ENCODE data around the gene NRP2. TPM values are rescaled to one million over a fixed set of nuclear protein-coding genes. Genes with fewer than 3 reads are reported as not detected.

Gene NRP2
- 1 to 10 TPM in 1 of 2 experiments, under 1 TPM in 1; 0.26 to 5.7 TPM for total RNA-seq

GRCh38 chr2:205682239-205682970 lies at the start of gene NRP2:
Gene NRP2, plus strand, starts transcription at chr2:205682501. Its CDS starts 790 bp downstream, at chr2:205683291.
- peaks cover 74% of the 10 kb centered on the region for H3K27me3 Mint-ChIP-seq
- CTCF ChIA-PET: no interaction called here
- no peak within 1 kb of the TSS for H3K27ac Mint-ChIP-seq
- ATAC-seq (peak; percentile 84), DNase-seq (peak; percentile 52)
- no peaks in the 10 kb centered on the region for H3K9me3 Mint-ChIP-seq (ENCODE audit: low read depth)
- peaks cover 14% of the 10 kb centered on the region for H3K4me1 Mint-ChIP-seq
- H3K36me3 Mint-ChIP-seq: no peaks in the 10 kb centered on the region
- peak within 1 kb of the TSS; percentile 56 for H3K4me3 Mint-ChIP-seq

GRCh38 chr2:205633994-205634393 lies 48.3 kb upstream of the NRP2 start:
- Mint-ChIP-seq H3K4me3 (no peak overlapping the region), H3K4me1 (no peaks in the 10 kb centered on the region), H3K9me3 (ENCODE audit: low read depth) (no peaks in the 10 kb centered on the region), H3K36me3 (no peaks in the 10 kb centered on the region), H3K27me3 (peaks cover 2% of the 10 kb centered on the region), H3K27ac (no peak overlapping the region)
- no peak for DNase-seq
- ATAC-seq: no peak
- CTCF ChIA-PET: no interaction called here

- no peaks in the 10 kb centered on the region for H3K36me3 Mint-ChIP-seq
- no peaks in the 10 kb centered on the region for H3K4me1 Mint-ChIP-seq
- H3K9me3 Mint-ChIP-seq (ENCODE audit: low read depth): no peaks in the 10 kb centered on the region
- CTCF ChIA-PET: no interaction called here
- DNase-seq (no peak), ATAC-seq (no peak)
- H3K27me3 Mint-ChIP-seq: peaks cover 5% of the 10 kb centered on the region
- H3K27ac Mint-ChIP-seq: no peak overlapping the region
- H3K4me3 Mint-ChIP-seq: no peak overlapping the region
Observed at GRCh38 chr2:205636549-205637319, 45.6 kb upstream of the NRP2 start.

- ATAC-seq (no peak), DNase-seq (no peak)
- Mint-ChIP-seq H3K4me1 (no peaks in the 10 kb centered on the region), H3K36me3 (no peaks in the 10 kb centered on the region), H3K27ac (no peak overlapping the region), H3K9me3 (ENCODE audit: low read depth) (no peaks in the 10 kb centered on the region), H3K27me3 (peaks cover 5% of the 10 kb centered on the region), H3K4me3 (no peak overlapping the region)
- CTCF ChIA-PET: no interaction called here
Observed at GRCh38 chr2:205637320-205637602, 45.0 kb upstream of the NRP2 start.

- H3K9me3 Mint-ChIP-seq (ENCODE audit: low read depth): no peaks in the 10 kb centered on the region
- no peak overlapping the region for H3K27ac Mint-ChIP-seq
- CTCF ChIA-PET: no interaction called here
- no peak for DNase-seq
- H3K4me3 Mint-ChIP-seq: no peak overlapping the region
- no peaks in the 10 kb centered on the region for H3K36me3 Mint-ChIP-seq
- no peaks in the 10 kb centered on the region for H3K4me1 Mint-ChIP-seq
- H3K27me3 Mint-ChIP-seq: peaks cover 5% of the 10 kb centered on the region
- no peak for ATAC-seq
Observed at GRCh38 chr2:205637779-205638503, 44.4 kb upstream of the NRP2 start.

GRCh38 chr2:205640716-205641115 lies 41.6 kb upstream of the NRP2 start:
- CTCF ChIA-PET: interaction anchor here (1.3 kb wide), 1 partner anchor 37 kb away, joined by 3 read pairs; no protein-coding TSS in a partner anchor
- DNase-seq (no peak), ATAC-seq (no peak)
- Mint-ChIP-seq H3K27me3 (peaks cover 5% of the 10 kb centered on the region), H3K9me3 (ENCODE audit: low read depth) (no peaks in the 10 kb centered on the region), H3K4me1 (no peaks in the 10 kb centered on the region), H3K27ac (no peak overlapping the region), H3K36me3 (no peaks in the 10 kb centered on the region), H3K4me3 (no peak overlapping the region)

GRCh38 chr2:205642599-205643356 lies 39.5 kb upstream of the NRP2 start:
- Mint-ChIP-seq H3K36me3 (no peaks in the 10 kb centered on the region), H3K27ac (no peak overlapping the region)
- no peak for ATAC-seq

GRCh38 chr2:205643391-205643885 lies 38.9 kb upstream of the NRP2 start:
- ATAC-seq (no peak), DNase-seq (no peak)
- H3K4me1 Mint-ChIP-seq: no peaks in the 10 kb centered on the region
- no peak overlapping the region for H3K27ac Mint-ChIP-seq
- H3K36me3 Mint-ChIP-seq: no peaks in the 10 kb centered on the region
- CTCF ChIA-PET: no interaction called here
- no peaks in the 10 kb centered on the region for H3K9me3 Mint-ChIP-seq (ENCODE audit: low read depth)
- no peak overlapping the region for H3K4me3 Mint-ChIP-seq
- peaks cover 4% of the 10 kb centered on the region for H3K27me3 Mint-ChIP-seq

More at GRCh38 chr2:205642599-205643356, 39.5 kb upstream of the NRP2 start:
- H3K9me3 Mint-ChIP-seq (ENCODE audit: low read depth): no peaks in the 10 kb centered on the region
- CTCF ChIA-PET: no interaction called here
- no peaks in the 10 kb centered on the region for H3K4me1 Mint-ChIP-seq
- H3K4me3 Mint-ChIP-seq: no peak overlapping the region
- DNase-seq: no peak
- H3K27me3 Mint-ChIP-seq: peaks cover 5% of the 10 kb centered on the region

- Mint-ChIP-seq H3K27me3 (peaks cover 4% of the 10 kb centered on the region), H3K4me1 (no peaks in the 10 kb centered on the region), H3K9me3 (ENCODE audit: low read depth) (no peaks in the 10 kb centered on the region), H3K36me3 (no peaks in the 10 kb centered on the region), H3K4me3 (no peak overlapping the region), H3K27ac (no peak overlapping the region)
- no peak for DNase-seq
- ATAC-seq: no peak
- CTCF ChIA-PET: no interaction called here
Observed at GRCh38 chr2:205644018-205644417, 38.3 kb upstream of the NRP2 start.

- no peak overlapping the region for H3K4me3 Mint-ChIP-seq
- H3K27ac Mint-ChIP-seq: no peak overlapping the region
- ATAC-seq (no peak), DNase-seq (no peak)
- H3K27me3 Mint-ChIP-seq: peaks cover 2% of the 10 kb centered on the region
- CTCF ChIA-PET: no interaction called here
- no peaks in the 10 kb centered on the region for H3K4me1 Mint-ChIP-seq
- H3K36me3 Mint-ChIP-seq: no peaks in the 10 kb centered on the region
- no peaks in the 10 kb centered on the region for H3K9me3 Mint-ChIP-seq (ENCODE audit: low read depth)
Observed at GRCh38 chr2:205646680-205647079, 35.6 kb upstream of the NRP2 start.

- ATAC-seq (no peak), DNase-seq (no peak)
- Mint-ChIP-seq H3K4me1 (no peaks in the 10 kb centered on the region), H3K27ac (no peak overlapping the region), H3K4me3 (no peak overlapping the region), H3K36me3 (no peaks in the 10 kb centered on the region), H3K27me3 (peaks cover 5% of the 10 kb centered on the region), H3K9me3 (ENCODE audit: low read depth) (no peaks in the 10 kb centered on the region)
- CTCF ChIA-PET: no interaction called here
Observed at GRCh38 chr2:205650450-205650849, 31.9 kb upstream of the NRP2 start.

GRCh38 chr2:205650931-205651330 lies 31.4 kb upstream of the NRP2 start:
- CTCF ChIA-PET: interaction anchor here (0.6 kb wide), 1 partner anchor 49 kb away, joined by 3 read pairs; no protein-coding TSS in a partner anchor
- ATAC-seq (no peak), DNase-seq (no peak)
- peaks cover 5% of the 10 kb centered on the region for H3K27me3 Mint-ChIP-seq
- H3K9me3 Mint-ChIP-seq (ENCODE audit: low read depth): no peaks in the 10 kb centered on the region
- H3K27ac Mint-ChIP-seq: no peak overlapping the region
- H3K36me3 Mint-ChIP-seq: no peaks in the 10 kb centered on the region
- H3K4me1 Mint-ChIP-seq: no peaks in the 10 kb centered on the region
- no peak overlapping the region for H3K4me3 Mint-ChIP-seq

GRCh38 chr2:205651719-205652118 lies 30.6 kb upstream of the NRP2 start:
- DNase-seq (no peak), ATAC-seq (no peak)
- no peaks in the 10 kb centered on the region for H3K9me3 Mint-ChIP-seq (ENCODE audit: low read depth)
- H3K4me3 Mint-ChIP-seq: no peak overlapping the region
- no peaks in the 10 kb centered on the region for H3K36me3 Mint-ChIP-seq
- no peak overlapping the region for H3K27ac Mint-ChIP-seq
- H3K27me3 Mint-ChIP-seq: peaks cover 3% of the 10 kb centered on the region
- H3K4me1 Mint-ChIP-seq: no peaks in the 10 kb centered on the region
- CTCF ChIA-PET: no interaction called here
